ENCODE results near the gene LIMS2. TPM values are rescaled to one million over a fixed set of nuclear protein-coding genes. Genes with fewer than 3 reads are reported as not detected.

The LIMS2 gene
- total and polyA plus RNA-seq, 2 of the 8 experiments (the other 6 are each of a cell fraction or from before 2014, with no cell fraction given), result 3.3 to 4.8 TPM

DNA sequence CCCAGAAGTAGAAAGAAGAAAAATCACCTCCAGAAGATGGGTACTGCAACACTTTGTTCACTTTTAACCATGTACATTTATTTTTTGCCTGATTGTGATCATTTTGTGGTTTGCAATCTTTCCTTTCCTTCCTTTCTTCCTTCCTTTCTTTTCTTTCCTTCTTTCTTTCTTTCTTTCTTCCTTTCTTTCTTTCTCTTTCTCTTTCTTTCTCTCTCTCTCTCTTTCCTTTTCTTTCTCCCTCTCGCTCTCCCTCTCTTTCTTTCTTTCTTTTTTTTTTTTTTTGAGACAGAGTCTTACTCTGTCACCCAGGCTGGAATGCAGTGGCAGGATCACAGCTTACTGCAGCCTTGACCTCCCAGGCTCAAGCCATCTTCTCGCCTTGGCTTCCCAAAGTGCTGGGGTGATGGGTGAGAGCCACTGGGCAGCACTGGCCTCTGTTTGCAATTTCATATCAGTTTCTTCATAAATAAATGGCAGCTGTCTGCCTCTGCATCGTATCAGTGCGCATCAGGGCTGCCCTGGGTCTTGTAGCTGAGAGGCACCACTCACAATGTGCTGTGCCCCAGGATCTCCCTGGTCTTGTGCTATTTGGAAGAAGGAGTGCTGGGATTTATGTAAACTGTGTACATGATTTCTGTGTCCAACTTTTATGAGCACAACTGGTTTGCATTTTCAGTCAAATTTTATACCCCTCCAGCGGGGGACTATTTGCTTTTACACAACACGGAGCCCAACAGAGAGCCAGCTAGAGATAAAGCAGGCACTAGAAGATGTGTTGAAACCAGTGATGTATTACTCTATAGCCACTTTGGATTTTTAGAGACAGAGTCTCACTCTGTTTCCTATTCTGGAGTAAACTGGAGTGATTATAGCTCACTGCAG is 6.9 kb upstream of the LIMS2 start (continued):
- no peak for TF ChIP-seq POLR2A (IDR thresholded peaks at IDR 0.05; ENCODE audit: control extremely low read depth in 1 of 2, low read depth in 2 of 2, low read length in 2 of 2)
- TF ChIP-seq HDAC2 (IDR thresholded peaks at IDR 0.05; ENCODE audit: borderline replicate concordance in 1 of 2, low read depth in 2 of 2, low read length in 2 of 2), result no peak
- TF ChIP-seq SUZ12 (IDR thresholded peaks at IDR 0.05; ENCODE audit: low read length), result no peak
- TF ChIP-seq GABPA (IDR thresholded peaks at IDR 0.05; ENCODE audit: borderline replicate concordance, insufficient read depth, low read length), result no peak
- TF ChIP-seq KDM1A (IDR thresholded peaks at IDR 0.05; ENCODE audit: borderline replicate concordance, low read length), result no peak
- no peak for TF ChIP-seq CHD1 (IDR thresholded peaks at IDR 0.05; ENCODE audit: low read depth, low read length)
- TF ChIP-seq PHF8 (conservative IDR thresholded peaks at IDR 0.05; ENCODE audit: low read depth, low read length), result no peak
